ENCODE data around the gene ZBTB46.

The ZBTB46 gene

DNA sequence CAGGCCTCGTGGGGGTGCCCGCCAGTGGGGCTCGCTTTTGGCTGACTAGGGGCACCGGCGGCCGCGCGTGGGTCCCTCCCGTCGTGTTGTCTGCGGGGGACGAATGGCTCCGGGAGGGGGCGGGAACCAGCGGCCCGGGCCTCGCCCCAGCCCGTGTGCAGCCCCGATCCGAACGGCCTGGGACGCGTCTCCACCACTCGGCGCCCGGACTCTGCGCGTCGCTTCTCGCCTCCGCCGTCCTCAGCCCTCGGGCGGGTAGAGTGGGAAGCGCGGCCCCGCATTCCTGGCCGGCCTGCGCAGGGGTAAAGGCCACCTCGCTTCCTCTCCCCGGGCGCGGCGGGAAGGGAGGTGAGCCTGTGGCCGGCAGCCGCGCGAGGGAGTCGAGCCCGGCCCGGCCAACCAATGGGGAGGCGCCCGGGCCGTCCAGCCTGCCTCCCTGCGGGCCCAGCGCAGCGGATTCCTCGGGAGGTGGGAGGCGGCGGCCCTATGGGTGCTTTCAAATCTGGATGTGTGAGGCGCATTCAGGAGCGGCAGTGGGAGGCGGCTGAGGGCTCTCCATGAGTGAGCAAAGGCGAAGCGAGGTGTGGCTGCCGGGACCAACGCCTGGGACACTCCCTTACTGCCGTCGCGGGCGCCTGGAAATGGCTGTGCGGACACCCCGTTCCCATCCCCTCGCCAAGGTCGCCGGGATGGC, 1.1 kb upstream of the ZBTB46 start:
- no peak overlapping the region for H3K9ac ChIP-seq (ENCODE audit: low read length)
- H3K36me3 ChIP-seq (ENCODE audit: control insufficient read depth, insufficient read depth, low read length), result no peaks in the 10 kb centered on the region
- no peaks in the 10 kb centered on the region for H3K9me3 ChIP-seq (ENCODE audit: control insufficient read depth, low read length)
- no peak overlapping the region for H3K4me3 ChIP-seq (ENCODE audit: low read length)
- H3K4me1 ChIP-seq (ENCODE audit: control insufficient read depth, insufficient read depth, low read length), result peaks cover 22% of the 10 kb centered on the region
- peaks cover 45% of the 10 kb centered on the region for H3K27me3 ChIP-seq (ENCODE audit: control insufficient read depth, insufficient read depth, low read length)

DNA sequence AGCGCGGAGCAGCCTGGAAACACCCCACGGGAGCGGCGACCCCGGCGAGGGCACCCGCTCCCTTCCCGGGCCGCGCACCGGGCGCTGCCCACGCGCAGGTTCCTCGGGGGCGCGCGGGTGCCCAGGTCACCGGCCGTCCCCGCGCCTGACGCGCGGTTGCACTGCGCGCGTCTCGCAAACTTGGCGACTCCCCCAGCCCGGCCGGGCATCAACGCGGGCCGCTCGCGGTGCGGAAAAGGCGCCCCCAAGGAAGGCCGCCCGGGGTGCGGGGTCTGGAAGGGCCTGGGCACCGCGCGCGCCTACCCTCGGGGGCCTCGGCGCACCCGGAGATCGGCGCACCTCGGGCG, 555 bp upstream of the ZBTB46 start:
- peaks cover 22% of the 10 kb centered on the region for H3K4me1 ChIP-seq (ENCODE audit: control insufficient read depth, insufficient read depth, low read length)
- H3K36me3 ChIP-seq (ENCODE audit: control insufficient read depth, insufficient read depth, low read length), result no peaks in the 10 kb centered on the region
- no peak overlapping the region for H3K4me3 ChIP-seq (ENCODE audit: low read length)
- no peaks in the 10 kb centered on the region for H3K9me3 ChIP-seq (ENCODE audit: control insufficient read depth, low read length)
- H3K9ac ChIP-seq (ENCODE audit: low read length), result no peak overlapping the region
- H3K27me3 ChIP-seq (ENCODE audit: control insufficient read depth, insufficient read depth, low read length), result peaks cover 45% of the 10 kb centered on the region

DNA sequence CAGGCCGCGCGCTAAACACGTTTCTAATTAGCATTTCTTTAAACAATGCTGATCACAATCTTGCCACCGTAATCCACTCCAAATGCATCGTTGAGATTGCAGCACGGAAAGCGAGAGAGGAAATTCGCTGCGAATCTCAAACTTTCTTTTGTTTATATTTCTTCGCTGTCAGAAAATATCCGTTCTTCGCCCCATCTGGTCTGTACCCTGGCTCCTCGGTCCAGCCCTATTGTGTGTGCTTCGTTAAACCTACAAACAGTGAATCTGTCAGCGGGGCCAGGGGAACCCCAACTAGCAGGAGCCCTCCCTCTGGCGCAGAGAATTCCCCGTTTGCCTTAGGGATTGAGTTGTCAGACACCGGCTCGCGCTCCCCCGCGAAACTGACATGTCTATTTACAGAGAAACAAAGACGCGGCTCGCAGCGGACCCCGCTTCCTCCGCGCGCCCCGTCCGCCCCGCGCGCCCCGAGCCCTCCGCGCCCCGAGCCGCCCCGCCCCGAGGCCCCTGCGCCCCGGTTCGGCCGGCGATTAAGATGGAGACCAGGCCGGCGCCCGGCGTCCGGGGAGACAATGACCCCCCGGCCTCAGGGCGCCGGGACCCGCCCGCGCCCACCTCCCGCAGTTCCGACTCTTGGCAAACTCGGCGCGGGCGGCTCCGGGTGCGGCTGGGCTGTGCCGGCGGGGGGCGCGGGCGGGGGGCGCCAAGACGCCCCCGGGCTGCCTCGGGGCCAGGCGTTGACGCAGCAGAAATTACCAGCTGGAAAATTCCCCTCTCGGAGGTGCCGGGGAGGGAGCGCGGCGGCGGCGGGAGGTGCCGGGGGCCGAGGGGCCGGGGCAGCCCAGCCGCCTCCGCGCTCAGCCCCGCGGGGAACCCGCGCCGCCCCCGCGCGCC, 874 bp downstream of the ZBTB46 start:
- Histone ChIP-seq H3K9me3 (ENCODE audit: control insufficient read depth, low read length) (no peaks in the 10 kb centered on the region), H3K27me3 (ENCODE audit: control insufficient read depth, insufficient read depth, low read length) (peaks cover 50% of the 10 kb centered on the region), H3K4me1 (ENCODE audit: control insufficient read depth, insufficient read depth, low read length) (peaks cover 22% of the 10 kb centered on the region)

DNA sequence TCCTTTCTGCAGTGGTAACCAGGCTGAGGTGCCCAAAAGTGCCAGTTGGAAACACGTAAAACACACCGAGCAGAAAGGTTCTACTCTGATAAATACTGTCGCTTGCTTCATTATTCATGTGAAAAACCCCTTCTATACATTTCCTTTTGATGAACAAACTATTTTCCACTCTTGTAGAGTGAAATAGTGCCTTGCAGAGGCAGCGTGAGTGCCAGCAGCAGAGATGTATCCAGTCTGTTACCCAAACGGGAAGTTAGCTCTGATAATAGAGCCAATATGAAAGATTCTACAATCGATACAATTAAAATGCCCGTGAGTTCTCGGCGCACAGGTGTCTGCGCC, 1.5 kb downstream of the ZBTB46 start:
- Histone ChIP-seq H3K9me3 (ENCODE audit: control insufficient read depth, low read length) (no peaks in the 10 kb centered on the region), H3K4me1 (ENCODE audit: control insufficient read depth, insufficient read depth, low read length) (peaks cover 18% of the 10 kb centered on the region), H3K27me3 (ENCODE audit: control insufficient read depth, insufficient read depth, low read length) (peaks cover 49% of the 10 kb centered on the region), H3K4me3 (ENCODE audit: low read length) (no peak overlapping the region), H3K9ac (ENCODE audit: low read length) (peak overlapping the region; percentile 9), H3K36me3 (ENCODE audit: control insufficient read depth, insufficient read depth, low read length) (no peaks in the 10 kb centered on the region)

More for the DNA sequence above, 874 bp downstream of the ZBTB46 start:
- peak overlapping the region; percentile 9 for H3K9ac ChIP-seq (ENCODE audit: low read length)
- no peak overlapping the region for H3K4me3 ChIP-seq (ENCODE audit: low read length)
- no peaks in the 10 kb centered on the region for H3K36me3 ChIP-seq (ENCODE audit: control insufficient read depth, insufficient read depth, low read length)

DNA sequence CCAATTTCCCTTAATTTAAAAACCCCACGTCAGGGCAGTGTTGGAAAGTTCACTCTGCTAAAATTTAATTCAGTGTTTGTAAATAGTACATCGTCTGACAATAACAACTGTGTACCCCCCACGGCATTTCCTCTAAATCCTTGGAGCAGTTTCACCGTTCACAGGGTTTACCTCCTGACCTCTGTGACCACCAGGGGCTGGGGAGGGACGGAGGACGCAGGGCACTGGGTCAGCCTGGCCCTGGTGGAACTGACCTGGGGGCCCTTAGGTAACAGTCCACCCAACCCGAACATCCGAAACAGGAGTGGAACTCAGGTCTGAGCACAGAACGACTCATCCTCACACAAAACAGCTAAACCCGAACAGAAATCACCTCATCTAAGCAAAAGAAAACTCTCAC, 2.1 kb downstream of the ZBTB46 start:
- Histone ChIP-seq H3K9me3 (ENCODE audit: control insufficient read depth, low read length) (no peaks in the 10 kb centered on the region), H3K36me3 (ENCODE audit: control insufficient read depth, insufficient read depth, low read length) (no peaks in the 10 kb centered on the region), H3K27me3 (ENCODE audit: control insufficient read depth, insufficient read depth, low read length) (peaks cover 44% of the 10 kb centered on the region), H3K4me1 (ENCODE audit: control insufficient read depth, insufficient read depth, low read length) (peaks cover 12% of the 10 kb centered on the region), H3K4me3 (ENCODE audit: low read length) (no peak overlapping the region), H3K9ac (ENCODE audit: low read length) (no peak overlapping the region)

DNA sequence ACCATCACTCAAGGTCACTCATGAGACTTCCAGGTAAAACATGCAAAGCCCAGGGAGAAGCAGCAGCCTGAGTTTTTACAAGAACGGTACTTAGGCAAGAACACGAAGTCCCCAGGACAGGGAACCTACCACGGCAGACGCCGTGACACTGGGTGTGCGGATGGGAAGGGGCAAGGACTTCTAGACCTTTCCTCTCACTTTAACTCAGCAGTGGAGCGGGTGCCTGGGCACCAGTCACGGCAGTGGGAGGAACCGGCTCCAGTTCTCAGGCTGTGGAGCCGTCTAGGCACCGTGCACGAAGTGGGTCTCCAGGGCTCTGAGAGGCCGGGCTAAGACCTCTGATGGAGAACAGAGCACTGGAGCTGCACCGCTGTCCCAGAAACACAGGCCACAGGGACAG, 2.5 kb downstream of the ZBTB46 start:
- H3K9ac ChIP-seq (ENCODE audit: low read length), result no peak overlapping the region
- no peaks in the 10 kb centered on the region for H3K36me3 ChIP-seq (ENCODE audit: control insufficient read depth, insufficient read depth, low read length)
- peaks cover 8% of the 10 kb centered on the region for H3K4me1 ChIP-seq (ENCODE audit: control insufficient read depth, insufficient read depth, low read length)
- no peaks in the 10 kb centered on the region for H3K9me3 ChIP-seq (ENCODE audit: control insufficient read depth, low read length)
- H3K4me3 ChIP-seq (ENCODE audit: low read length), result no peak overlapping the region
- peaks cover 39% of the 10 kb centered on the region for H3K27me3 ChIP-seq (ENCODE audit: control insufficient read depth, insufficient read depth, low read length)

DNA sequence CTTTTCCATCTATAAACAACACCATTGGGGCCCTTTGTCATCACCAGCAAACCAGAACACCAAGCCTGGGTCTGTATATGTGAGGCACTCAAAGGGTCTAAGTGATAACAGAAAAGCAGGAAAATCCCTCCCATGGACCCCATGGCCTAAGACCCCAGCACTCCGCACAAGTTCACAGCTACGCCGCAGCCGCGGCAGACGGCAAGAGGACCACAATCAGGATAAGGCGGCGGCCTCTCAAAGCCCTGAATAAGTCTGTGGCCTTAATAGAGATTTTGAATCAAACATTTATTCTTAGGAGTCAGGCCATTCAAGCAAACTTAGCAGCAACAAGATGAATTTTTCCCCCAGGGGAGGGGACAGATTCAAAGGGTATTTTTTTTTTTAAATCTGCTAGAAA, 2.9 kb downstream of the ZBTB46 start:
- no peaks in the 10 kb centered on the region for H3K9me3 ChIP-seq (ENCODE audit: control insufficient read depth, low read length)
- no peak overlapping the region for H3K4me3 ChIP-seq (ENCODE audit: low read length)
- no peak overlapping the region for H3K9ac ChIP-seq (ENCODE audit: low read length)
- peaks cover 36% of the 10 kb centered on the region for H3K27me3 ChIP-seq (ENCODE audit: control insufficient read depth, insufficient read depth, low read length)
- H3K4me1 ChIP-seq (ENCODE audit: control insufficient read depth, insufficient read depth, low read length), result peaks cover 5% of the 10 kb centered on the region
- H3K36me3 ChIP-seq (ENCODE audit: control insufficient read depth, insufficient read depth, low read length), result no peaks in the 10 kb centered on the region

DNA sequence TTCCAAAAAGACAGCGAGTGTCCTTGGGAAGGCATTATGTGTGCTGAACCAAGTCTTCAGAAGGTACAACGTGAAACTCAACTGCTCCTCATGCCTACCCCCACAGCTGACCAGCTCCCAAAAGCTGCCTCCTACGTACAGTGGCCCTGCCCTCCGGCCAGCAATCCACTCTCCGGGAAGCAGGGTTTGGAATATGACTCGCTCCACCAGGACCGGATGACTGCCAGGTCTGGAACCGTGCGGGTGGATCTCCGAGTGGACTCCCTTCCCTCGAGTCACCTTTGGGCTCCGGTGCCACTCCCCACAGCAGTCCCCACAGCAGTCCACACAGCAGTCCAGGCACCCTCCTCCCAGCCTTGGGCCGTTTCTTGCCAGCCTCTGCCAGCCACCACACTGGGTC, 4.3 kb downstream of the ZBTB46 start:
- Histone ChIP-seq H3K4me3 (ENCODE audit: low read length) (no peak overlapping the region), H3K27me3 (ENCODE audit: control insufficient read depth, insufficient read depth, low read length) (peaks cover 28% of the 10 kb centered on the region), H3K9me3 (ENCODE audit: control insufficient read depth, low read length) (no peaks in the 10 kb centered on the region), H3K9ac (ENCODE audit: low read length) (no peak overlapping the region), H3K36me3 (ENCODE audit: control insufficient read depth, insufficient read depth, low read length) (no peaks in the 10 kb centered on the region), H3K4me1 (ENCODE audit: control insufficient read depth, insufficient read depth, low read length) (no peaks in the 10 kb centered on the region)

DNA sequence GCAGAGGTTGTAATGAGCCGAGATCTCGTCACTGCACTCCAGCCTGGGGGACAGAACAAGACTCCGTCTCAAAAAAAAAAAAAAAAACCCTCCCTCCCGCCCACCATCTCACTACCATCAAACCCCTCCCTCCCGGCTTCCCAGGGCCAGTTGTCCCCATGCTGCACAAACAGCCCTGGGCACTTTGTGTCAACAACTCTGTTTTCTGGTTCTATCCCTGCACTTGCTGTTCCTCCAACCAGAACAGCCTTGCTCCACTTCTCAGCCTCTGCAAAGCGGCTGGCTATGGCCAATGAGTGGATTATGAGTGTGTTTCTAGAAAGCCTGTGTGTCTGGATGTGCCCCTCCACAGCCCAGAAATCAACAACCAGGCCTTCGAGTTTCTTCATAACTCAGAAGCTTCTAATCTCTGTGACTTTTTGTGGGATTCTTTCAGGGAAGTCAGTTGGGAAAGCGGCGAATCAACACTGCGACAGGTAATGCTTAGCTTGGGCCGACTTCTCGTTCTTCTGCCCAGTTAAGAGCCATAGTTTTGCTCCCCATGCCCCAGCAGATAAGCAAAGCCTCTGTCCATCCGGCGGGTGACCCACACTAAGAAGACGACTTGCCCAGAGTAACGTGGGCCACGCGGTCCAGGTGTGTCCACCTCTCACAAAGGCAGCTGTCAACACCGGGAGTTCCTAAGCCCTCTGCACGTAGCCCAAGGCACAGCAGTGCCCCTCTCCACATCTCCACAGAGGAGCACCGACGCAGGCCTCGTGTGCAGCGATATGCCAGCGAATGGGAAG, 5.5 kb downstream of the ZBTB46 start:
- no peak overlapping the region for H3K9ac ChIP-seq (ENCODE audit: low read length)
- peaks cover 28% of the 10 kb centered on the region for H3K27me3 ChIP-seq (ENCODE audit: control insufficient read depth, insufficient read depth, low read length)
- H3K4me1 ChIP-seq (ENCODE audit: control insufficient read depth, insufficient read depth, low read length), result no peaks in the 10 kb centered on the region
- H3K36me3 ChIP-seq (ENCODE audit: control insufficient read depth, insufficient read depth, low read length), result no peaks in the 10 kb centered on the region
- no peak overlapping the region for H3K4me3 ChIP-seq (ENCODE audit: low read length)
- no peaks in the 10 kb centered on the region for H3K9me3 ChIP-seq (ENCODE audit: control insufficient read depth, low read length)

DNA sequence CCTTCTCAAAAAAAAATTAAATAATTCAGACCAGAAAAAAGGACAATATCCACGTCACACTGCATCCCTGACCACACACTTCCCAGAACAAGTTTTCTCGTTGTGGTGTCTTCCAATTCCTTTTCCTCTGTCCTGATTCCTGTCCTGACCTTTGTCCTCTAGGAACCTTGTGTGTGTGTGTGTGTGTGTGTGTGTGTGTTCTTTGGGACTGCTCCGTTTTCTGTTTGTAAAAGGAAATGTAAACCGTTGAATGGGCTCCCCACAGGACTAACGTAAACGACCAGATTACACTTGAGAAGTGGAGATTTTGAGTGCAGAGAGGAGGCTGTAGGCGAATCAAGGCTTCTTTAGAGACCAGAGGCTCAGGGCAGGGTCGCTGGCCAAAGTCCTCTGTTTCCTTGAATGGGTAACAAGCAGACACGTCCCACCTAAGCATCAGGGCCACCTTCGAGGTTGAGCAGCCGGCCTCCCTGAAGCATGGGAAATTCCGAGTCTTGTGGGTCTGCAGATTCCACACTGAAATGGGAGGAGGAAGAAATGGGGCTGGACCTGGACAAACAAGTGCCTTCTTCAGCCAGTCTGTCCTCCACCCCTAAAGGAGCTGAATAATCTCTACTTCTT, 7.3 kb downstream of the ZBTB46 start:
- H3K4me1 ChIP-seq (ENCODE audit: control insufficient read depth, insufficient read depth, low read length), result no peaks in the 10 kb centered on the region
- no peaks in the 10 kb centered on the region for H3K36me3 ChIP-seq (ENCODE audit: control insufficient read depth, insufficient read depth, low read length)
- peaks cover 15% of the 10 kb centered on the region for H3K27me3 ChIP-seq (ENCODE audit: control insufficient read depth, insufficient read depth, low read length)
- no peaks in the 10 kb centered on the region for H3K9me3 ChIP-seq (ENCODE audit: control insufficient read depth, low read length)
- no peak overlapping the region for H3K9ac ChIP-seq (ENCODE audit: low read length)
- no peak overlapping the region for H3K4me3 ChIP-seq (ENCODE audit: low read length)

DNA sequence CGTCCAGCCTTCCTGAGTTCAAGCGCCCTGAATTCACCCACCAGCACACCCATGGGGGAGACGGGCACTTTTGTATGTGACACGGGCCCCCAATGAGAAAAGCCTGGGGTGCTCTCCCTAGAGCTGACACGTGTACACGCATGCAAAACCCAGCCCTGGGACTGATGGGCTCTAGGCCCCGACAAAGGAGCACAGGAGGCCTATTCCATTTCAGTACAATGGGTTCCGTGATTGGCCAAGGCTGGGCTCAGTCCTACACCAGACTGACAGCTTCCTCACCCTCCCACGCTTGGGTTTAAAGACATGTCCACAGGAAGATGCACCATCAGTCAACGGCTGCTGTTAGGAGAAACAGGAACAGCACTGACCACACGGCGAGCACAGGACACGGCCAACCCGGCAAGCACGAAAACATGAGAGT, 8.8 kb downstream of the ZBTB46 start:
- Histone ChIP-seq H3K9me3 (ENCODE audit: control insufficient read depth, low read length) (no peaks in the 10 kb centered on the region), H3K4me1 (ENCODE audit: control insufficient read depth, insufficient read depth, low read length) (no peaks in the 10 kb centered on the region), H3K36me3 (ENCODE audit: control insufficient read depth, insufficient read depth, low read length) (no peaks in the 10 kb centered on the region), H3K4me3 (ENCODE audit: low read length) (no peak overlapping the region), H3K9ac (ENCODE audit: low read length) (no peak overlapping the region), H3K27me3 (ENCODE audit: control insufficient read depth, insufficient read depth, low read length) (peaks cover 5% of the 10 kb centered on the region)

Measured in mucosa of stomach (tissue), 1 donor.